GM19397 (cell line): Measurements from ENCODE around the gene LTBP4.
A peak's percentile ranks its signal among the peaks of the same experiment; 100 is the strongest.
"Not testable (repeated sequence)": the region's sequence is repeated elsewhere in the genome, so short reads cannot be mapped to it uniquely, and the experiment has no call there.

Source experiments
- ATAC-seq: cut with Tn5 transposase; IDR thresholded peaks from one replicate; pipeline ENCODE4 v1.9.1; 2021; ENCODE audit warnings: mild to moderate bottlenecking, moderate library complexity; ENCODE audit not compliant: unreplicated experiment

The LTBP4 gene

GRCh38 chr19:40601134-40601974 is at the start of gene LTBP4:
TSS of gene LTBP4 (plus strand) at chr19:40601369. CDS start at chr19:40601388, 19 bp downstream.
- ATAC-seq: no peak

DNA sequence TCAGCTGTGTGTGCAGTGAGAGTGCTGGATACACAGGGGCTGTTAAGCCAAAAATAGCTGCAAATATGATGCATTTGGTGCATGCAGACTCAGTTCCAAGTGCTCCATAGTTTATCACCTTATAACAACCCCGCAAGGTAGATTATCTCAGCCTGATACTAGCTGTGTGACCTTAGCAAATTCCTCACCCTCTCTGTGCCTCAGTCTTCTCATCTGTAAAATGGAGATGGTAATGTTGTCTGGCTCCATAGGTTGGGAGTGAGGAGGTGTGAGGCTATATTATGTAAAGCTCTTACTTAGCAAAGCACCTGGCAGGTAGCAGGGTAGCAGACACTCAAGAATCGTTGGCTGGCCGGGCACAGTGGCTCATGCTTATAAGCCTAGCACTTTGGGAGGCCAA is 48.3 kb upstream of the LTBP4 start:
- no peak for ATAC-seq

GRCh38 chr19:40553885-40554857 is 47.0 kb upstream of the LTBP4 start:
- no peak for ATAC-seq

DNA sequence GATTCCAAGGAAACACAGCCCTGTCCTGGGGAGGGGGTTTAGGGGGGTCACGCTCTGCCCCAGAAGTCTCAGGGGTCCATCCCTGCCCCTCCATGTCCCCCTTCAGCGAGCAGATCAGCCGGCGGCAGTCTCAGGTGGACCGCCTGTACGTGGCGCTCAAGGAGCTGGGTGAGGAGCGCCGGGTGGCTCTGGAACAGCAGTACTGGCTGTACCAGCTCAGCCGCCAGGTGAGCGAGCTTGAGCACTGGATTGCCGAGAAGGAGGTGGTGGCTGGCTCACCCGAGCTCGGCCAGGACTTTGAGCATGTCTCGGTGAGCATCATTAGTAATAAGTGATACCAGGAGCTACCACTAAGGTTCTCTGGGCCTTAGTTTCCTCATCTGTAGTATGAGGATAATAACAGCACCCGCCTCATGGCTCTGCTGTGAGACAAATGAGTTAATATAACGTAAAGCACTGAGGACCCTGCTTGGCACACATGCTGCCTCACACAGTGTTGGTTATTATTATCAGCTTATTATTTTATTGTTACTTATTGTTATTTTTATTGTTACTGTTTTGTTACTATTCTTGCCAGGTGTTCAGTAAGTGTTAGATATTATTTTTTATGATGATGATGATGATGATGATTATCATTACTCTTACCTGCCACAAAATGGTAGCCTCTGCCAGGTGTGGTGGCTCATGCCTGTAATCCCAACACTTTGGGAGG is 45.0 kb upstream of the LTBP4 start:
- ATAC-seq: no peak

DNA sequence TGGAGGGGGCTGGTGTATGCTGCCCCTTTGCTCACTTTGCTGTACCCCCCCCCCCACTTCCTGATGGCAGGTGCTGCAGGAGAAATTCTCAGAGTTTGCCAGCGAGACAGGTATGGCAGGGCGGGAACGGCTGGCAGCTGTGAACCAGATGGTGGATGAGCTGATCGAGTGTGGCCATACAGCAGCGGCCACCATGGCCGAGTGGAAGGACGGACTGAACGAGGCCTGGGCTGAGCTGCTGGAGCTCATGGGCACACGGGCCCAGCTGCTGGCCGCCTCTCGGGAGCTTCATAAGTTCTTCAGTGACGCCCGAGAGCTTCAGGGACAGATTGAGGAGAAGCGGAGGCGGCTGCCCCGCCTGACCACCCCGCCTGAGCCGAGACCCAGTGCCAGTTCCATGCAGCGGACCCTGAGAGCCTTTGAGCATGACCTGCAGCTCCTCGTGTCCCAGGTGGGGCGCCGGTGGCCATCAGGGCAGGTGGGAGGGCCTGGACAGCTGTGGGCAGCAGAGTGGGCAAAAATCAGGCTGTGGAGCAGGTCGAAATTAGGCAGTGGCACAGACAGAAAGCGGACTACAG is 44.1 kb upstream of the LTBP4 start:
- ATAC-seq: no peak

- no peak for ATAC-seq
Observed at GRCh38 chr19:40559394-40559793, 41.8 kb upstream of the LTBP4 start.

- ATAC-seq: no peak
Observed at GRCh38 chr19:40560092-40560507, 41.1 kb upstream of the LTBP4 start.

- no peak for ATAC-seq
Observed at GRCh38 chr19:40561947-40562346, 39.2 kb upstream of the LTBP4 start.

- not testable (repeated sequence) for ATAC-seq
Observed at GRCh38 chr19:40564535-40564934, 36.6 kb upstream of the LTBP4 start.

DNA sequence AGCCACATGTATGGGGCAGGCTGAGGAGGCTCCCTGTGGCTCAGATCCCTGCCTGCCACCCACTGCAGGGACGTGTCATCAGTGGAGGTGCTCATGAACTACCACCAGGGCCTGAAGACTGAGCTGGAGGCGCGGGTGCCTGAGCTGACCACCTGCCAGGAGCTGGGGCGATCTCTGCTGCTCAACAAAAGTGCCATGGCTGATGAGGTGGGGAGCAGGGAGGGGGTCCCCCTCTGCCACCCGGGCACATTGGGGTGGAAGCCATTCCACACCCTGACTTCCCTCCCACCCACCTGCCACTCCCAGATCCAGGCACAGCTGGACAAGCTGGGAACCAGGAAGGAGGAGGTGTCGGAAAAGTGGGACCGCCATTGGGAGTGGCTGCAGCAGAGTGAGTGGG is 35.8 kb upstream of the LTBP4 start:
- ATAC-seq: no peak

DNA sequence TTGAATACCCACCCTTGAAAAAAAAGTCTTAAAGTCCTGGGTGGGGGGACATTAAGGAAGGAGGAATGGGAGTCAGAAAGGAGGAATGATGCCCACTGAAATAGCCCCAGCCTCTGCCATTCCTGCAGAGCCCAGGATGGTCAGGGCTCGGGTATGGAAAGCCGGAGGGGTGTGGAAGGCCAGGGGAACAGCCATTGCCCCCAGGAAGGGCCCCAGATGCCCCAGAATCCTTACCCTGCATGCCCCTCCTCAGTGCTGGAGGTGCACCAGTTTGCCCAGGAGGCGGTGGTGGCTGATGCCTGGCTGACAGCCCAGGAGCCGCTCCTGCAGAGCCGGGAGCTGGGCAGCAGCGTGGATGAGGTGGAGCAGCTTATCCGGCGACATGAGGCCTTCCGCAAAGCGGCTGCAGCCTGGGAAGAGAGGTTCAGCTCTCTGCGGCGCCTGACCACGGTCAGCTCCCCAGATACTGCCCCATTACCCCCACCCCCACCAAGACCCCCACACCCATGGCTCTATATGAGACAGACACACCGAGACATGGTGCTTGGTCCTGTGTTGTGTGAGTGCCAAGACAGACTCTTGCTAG is 35.2 kb upstream of the LTBP4 start:
- no peak for ATAC-seq

DNA sequence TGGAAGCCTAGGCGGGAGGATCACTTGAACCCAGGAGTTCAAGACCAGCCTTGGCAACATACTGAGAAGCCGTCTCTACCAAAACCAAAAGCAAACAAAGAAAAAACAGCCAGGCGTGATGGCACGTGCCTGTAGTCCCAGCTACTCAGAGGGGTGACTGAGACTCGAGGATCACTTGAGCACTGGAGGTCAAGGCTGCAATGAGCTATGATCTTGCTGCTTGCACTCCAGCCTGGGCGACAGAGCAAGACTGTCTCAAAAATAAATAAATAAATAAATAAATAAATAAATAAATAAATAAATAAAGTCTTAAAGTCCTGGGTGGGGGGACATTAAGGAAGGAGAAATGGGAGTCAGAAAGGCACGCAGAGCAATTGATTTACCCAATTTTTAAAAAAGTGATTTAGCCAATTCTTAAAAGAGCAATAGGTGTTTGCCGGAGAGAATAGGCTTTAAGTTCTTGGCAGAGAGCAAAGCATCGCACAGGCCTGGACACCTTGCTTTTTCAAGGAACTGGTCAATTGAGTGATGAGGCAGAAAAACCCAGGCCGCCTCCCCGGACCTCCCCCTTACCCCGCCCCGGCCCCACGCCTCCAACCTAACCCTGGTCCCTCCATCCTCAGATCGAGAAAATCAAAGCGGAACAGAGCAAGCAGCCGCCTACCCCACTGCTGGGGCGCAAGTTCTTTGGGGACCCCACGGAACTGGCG is 34.0 kb upstream of the LTBP4 start:
- no peak for ATAC-seq

DNA sequence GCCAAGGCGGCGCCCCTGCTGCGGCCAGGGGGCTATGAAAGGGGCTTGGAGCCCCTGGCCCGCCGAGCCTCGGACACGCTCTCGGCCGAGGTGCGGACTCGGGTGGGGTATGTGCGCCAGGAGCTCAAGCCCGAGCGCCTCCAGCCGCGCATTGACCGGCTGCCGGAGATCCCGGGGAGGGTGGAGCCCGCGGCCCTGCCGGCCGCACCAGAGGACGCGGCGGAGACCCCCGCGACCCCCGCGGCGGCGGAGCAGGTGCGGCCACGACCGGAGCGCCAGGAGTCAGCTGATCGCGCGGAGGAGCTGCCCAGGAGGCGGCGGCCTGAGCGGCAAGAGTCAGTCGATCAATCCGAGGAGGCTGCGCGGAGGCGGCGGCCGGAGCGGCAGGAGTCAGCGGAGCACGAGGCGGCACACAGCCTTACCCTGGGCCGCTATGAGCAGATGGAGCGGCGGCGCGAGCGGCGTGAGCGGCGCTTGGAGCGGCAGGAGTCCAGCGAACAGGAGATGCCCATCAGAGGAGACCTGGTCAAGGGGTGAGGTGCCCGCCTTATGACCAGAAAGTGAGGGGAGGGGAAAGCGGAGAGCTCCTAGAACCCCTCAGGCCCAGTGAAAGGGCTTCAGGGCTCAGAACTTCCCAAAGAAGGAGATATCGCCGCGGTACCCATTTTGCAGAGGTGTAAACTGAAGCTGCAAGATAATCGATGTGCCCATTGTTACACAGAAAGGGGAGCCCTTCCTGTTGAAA is 33.2 kb upstream of the LTBP4 start:
- no peak for ATAC-seq

DNA sequence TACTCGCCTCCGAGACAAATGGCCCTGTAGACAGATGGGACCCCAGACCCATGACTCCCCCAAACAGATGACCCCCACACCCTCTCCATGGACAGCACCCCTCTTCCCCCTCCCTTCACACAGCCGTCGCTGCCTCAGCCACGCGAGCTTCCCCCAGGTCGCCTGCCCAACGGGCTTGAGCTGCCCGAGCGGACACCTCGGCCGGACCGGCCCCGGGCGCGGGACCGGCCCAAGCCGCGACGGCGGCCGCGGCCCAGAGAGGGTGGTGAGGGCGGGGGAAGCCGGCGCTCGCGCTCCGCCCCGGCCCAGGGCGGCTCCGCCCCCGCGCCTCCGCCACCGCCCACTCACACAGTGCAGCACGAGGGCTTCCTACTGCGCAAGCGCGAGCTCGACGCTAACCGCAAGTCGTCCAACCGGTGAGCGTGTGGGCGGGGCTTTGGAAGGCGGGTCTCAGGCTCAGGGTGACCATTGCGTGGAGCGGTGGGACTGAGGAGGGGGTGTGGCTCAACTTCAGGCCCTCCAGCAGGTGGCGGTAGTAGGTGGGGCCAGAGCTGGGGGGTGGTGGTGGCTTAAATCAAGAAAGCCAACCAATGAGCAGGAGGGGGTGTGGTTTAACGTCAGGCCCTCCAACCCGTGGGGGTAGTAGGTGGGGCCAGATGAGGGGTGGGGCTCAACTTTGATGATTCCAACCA is 30.7 kb upstream of the LTBP4 start:
- ATAC-seq: peak; percentile 91

- ATAC-seq: no peak
Observed at GRCh38 chr19:40571005-40571318, 30.2 kb upstream of the LTBP4 start.

GRCh38 chr19:40571831-40572495 is 29.2 kb upstream of the LTBP4 start:
- ATAC-seq: no peak

DNA sequence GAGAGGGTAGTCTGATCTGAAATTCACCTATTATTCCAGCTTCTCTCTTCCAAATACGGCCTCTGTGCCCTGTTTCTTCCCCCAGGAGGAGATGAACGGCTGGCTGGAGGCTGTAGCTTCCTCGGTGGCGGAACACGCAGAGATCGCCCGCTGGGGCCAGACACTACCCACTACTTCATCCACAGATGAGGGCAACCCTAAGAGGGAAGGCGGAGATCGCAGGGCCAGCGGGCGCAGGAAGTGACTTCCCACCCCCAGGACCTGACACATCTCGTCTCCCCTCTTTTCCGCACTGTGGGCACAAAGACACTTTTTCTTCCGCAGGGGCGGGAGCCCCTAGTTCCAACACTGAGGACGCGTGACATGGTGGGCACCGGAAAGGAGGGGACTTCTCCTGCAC is 25.8 kb upstream of the LTBP4 start:
- ATAC-seq: no peak

- ATAC-seq: peak; percentile 10
Observed at GRCh38 chr19:40576151-40576584, 25.0 kb upstream of the LTBP4 start.
